ENCODE results near the gene KDM1A.
"Not testable (repeated sequence)": the region's sequence is repeated elsewhere in the genome, so short reads cannot be mapped to it uniquely, and the experiment has no call there.

The KDM1A gene

DNA sequence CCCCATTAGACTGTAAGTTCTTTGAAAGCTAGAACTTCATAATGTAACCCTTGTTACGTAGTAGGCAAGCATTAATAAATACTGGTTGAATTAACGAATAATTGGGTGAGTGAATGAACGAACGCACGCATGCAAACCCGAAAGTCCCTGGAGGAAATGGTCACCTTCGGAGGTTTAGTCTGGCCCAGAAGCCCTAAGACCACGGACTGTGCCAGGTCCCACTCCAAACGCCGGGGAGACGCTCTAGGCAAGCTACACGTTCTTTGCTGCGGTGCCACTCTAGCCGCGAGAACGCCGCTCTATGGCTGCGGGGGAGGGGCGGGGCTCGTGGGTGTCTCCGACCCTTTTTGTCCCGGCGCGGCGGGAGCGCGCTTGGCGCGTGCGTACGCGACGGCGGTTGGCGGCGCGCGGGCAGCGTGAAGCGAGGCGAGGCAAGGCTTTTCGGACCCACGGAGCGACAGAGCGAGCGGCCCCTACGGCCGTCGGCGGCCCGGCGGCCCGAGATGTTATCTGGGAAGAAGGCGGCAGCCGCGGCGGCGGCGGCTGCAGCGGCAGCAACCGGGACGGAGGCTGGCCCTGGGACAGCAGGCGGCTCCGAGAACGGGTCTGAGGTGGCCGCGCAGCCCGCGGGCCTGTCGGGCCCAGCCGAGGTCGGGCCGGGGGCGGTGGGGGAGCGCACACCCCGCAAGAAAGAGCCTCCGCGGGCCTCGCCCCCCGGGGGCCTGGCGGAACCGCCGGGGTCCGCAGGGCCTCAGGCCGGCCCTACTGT is at the start of gene KDM1A:
Gene KDM1A (plus strand): TSS at position 375 of the 769 bp plus-strand sequence. CDS start 129 bp downstream, at position 504.
- DNase-seq: peak; percentile 98

GRCh38 chr1:22970096-22970495 is 49.2 kb upstream of the KDM1A start:
- DNase-seq: no peak

DNA sequence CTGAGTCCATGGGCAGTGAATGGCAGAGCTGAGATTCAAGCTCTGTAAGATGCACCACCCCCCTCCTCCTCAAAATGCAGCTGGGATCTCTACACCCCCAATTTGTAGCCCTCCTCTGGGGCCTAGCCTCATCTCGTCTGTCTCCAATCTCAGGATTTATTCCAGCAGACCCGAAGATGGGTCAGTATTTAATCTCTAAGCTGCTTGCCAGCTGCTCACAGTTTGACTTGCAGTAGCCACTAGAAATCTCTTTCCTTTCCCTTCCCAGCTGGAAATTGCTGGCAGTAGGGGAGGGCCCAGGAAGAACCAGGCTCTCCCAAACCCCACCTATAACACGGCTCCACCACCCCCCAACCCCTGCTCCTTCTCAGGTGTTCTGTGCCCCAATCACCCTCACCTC is 48.1 kb upstream of the KDM1A start:
- DNase-seq: no peak

- no peak for DNase-seq
Observed at GRCh38 chr1:22971611-22972405, 47.5 kb upstream of the KDM1A start.

- DNase-seq: no peak
Observed at GRCh38 chr1:22972760-22973159, 46.5 kb upstream of the KDM1A start, which contains the start of gene LACTBL1. Gene LACTBL1, minus strand, starts transcription at chr1:22972866. Its CDS starts 550 bp downstream, at chr1:22972316.

GRCh38 chr1:22975694-22976093 is 43.6 kb upstream of the KDM1A start:
- DNase-seq: no peak

- no peak for DNase-seq
Observed at GRCh38 chr1:22976127-22976460, 43.2 kb upstream of the KDM1A start.

DNA sequence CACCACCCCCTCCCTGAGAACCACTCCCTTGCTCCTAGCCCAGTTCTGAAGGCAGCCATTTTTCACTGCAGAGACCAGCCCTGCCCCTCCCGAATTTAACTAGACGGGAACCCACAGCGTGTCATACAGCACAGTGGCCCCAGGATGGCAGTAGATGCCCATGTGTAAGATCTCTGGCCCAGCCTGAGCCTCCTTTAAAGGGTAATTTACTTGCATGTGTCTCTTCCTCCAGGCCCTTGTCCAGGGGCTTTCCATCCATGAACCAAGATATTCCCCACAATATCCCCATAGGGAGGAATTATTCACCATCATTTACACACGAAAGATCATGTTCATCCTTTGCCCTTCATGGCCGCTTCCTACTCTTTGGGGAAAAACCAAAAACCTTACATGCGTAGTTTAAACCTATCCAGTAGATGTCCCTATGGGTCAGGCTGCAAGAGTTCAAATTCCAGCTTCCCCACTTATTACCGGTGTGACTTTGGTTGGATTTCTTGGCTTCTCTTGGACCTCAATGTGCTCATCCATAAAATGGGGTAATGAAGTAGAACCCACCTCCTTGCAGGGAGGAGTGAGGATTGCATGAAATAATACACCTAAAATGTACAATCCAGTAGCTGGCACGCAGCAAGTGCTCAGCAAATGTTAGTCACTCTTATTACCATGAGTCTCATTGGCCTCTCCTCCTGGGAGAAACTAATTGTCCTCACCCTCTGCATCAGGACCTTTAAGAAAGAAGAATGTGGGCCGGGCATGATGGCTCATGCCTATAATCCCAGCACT is 42.6 kb upstream of the KDM1A start:
- peak; percentile 76 for DNase-seq

GRCh38 chr1:22978299-22978698 is 41.0 kb upstream of the KDM1A start:
- DNase-seq: no peak

DNA sequence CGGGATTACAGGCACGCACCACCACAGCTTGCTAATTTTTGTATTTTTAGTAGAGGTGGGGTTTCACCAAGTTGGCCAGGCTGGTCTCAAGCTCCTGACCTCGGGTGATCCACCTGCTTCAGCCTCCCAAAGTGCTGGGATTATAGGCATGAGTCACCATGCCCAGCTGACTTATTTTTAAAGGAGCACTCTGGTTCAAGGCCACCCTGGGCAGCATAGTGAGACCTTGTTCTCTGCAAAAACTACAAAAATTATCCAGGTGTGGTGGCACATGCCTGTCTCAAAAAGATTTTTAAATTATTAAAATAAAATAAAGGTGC is 38.8 kb upstream of the KDM1A start:
- DNase-seq: not testable (repeated sequence)

DNA sequence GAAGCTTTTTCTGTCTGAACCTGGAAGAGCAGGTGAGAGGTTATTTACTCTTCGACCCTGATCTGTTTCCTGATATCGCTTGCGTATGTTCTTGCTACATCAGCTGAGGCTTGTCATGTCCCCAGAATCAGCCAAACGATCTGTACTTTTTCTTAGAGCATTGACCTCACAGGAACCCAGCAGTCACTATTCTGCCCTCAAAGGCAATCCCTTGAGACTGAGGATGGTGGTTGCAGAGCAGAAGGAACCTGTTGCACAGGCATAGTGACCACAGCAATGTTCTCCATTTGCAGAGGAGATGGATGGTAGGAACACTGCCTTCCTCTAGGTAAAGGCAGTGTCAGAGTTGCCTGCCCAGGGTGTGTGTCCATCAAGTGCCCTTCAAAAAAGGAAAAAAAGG is 35.3 kb upstream of the KDM1A start:
- DNase-seq: no peak

DNA sequence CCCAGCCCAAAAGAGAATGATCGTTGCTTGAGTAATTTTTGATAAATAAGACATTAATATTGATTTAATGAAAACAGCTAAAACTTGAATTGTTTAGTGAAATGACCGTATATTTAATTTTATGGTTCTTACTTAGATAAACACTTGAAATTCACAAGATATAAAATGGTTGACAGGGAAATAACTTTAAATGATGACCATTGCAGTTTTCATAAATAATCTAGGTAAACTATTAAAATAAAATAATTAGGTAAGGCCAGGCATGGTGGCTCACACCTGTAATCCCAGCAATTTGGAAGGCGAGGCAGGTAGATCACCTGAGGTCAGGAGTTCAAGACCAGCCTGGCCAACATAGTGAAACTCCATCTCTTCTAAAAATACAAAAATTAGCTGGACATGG is 26.9 kb upstream of the KDM1A start:
- not testable (repeated sequence) for DNase-seq

DNA sequence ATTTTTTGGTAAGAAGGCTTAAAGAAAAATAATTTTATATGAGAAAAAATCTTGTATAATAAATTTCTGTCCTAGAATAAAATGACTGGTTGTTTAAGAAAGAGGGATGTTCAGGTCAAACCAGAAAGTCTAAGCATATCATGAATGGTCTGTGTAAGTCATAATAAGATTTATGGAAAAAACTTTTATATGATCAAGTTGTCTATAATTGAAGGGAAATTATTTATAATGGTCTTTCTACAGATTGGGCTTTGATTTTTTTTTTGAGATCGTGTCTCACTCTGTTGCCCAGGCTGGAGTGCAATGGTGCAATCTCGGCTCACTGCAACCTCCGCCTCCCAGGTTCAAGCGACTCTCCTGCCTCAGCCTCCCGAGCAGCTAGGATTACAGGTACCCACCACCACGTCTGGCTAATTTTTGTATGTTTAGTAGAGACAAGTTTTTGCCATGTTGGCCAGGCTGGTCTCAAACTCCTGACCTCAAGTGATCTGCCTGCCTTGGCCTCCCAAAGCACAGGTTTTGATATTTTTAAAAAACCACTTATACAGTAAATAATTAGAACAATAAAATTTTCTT is 26.0 kb upstream of the KDM1A start:
- not testable (repeated sequence) for DNase-seq

DNA sequence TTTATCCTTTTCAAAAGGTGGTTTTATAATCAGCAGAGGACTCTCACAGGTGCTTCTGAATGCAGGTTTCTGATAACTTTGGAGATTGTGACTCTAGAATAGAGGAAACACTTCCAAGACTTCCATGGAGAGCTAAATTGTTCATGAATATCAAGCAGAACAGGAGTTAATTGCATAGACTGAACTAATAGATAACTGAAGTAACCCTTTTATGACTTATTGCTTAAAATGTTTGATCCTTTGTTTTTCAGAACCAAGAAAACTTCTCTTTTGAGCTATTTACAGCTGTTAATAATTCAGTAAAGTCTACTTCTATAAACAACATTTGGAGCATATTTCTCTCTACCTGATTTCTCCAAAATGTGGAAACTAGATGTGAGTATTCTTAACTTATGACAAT is 23.5 kb upstream of the KDM1A start:
- no peak for DNase-seq

DNA sequence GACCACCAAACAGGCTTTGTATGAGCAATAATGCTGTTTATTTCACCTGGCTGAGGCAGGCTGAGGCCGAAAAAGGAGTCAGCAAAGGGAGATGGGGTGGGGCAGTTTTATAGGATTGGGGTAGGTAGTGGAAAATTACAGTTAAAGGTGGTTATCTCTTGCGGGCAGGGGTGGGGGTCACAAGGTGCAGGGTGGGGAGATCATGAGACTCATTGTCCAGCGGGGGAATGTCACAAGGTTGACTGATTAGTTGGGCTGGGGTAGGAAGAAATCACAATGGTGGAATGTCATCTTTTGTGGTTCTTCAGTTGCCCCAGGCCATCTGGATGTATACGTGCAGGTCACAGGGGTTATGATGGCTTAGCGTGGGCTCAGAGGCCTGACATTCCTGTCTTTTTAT is 21.7 kb upstream of the KDM1A start:
- DNase-seq: not testable (repeated sequence)

GRCh38 chr1:23000133-23000532 is 19.1 kb upstream of the KDM1A start:
- not testable (repeated sequence) for DNase-seq

DNA sequence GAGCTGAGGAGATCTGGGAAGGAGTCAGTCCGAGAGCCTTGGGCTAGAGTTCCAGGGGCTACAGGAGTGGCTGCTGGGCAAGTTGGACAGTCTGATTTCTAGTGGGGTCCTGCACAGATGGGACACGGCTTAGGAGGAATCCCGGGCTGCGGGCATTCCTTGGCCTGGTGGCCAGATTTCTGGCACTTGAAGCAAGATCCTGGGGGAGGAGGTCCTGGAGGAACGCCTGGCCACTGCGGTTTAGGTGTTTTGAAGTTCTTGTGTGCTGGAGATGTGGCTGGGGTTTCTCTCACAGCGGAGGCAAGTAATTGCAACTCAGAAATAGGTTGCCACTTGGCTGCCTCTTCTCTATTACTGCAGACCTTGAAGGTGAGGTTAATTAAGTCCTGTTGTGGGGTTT is 17.1 kb upstream of the KDM1A start:
- not testable (repeated sequence) for DNase-seq

DNA sequence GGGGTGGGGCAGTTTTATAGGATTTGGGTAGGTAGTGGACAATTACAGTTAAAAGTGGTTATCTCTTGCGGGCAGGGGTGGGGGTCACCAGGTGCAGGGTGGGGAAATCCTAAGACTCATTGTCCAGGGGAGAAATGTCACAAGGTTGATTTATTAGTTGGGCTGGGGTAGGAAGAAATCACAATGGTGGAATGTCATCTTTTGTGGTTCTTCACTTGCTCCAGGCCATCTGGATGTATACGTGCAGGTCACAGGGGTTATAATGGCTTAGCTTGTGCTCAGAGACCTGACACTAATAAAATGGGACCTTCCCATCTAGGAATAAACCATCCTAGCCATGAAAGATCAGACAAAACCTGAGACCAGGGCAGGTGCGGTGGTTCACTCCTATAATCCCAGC is 15.2 kb upstream of the KDM1A start:
- no peak for DNase-seq

GRCh38 chr1:23004769-23005168 is 14.5 kb upstream of the KDM1A start:
- DNase-seq: not testable (repeated sequence)

DNA sequence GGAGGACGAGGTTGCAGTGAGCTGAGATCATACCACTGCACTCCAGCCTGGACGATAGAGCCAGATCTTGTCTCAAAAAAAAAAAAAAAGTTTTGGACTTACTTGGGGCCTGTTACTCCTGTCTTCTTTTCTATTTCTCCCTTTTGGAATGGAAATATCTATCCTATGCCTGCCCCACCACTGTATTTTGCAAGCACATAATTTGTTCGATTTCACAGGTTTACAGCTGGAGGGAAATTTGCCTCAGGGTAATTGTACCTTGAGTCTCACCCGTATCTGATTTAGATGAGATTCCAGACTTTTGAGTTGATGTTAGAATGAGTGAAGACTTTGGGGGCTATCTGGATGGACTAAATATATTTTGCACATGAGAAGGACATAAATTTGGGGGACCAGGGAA is 12.2 kb upstream of the KDM1A start:
- no peak for DNase-seq

GRCh38 chr1:23008901-23009300 is 10.4 kb upstream of the KDM1A start:
- DNase-seq: no peak

DNA sequence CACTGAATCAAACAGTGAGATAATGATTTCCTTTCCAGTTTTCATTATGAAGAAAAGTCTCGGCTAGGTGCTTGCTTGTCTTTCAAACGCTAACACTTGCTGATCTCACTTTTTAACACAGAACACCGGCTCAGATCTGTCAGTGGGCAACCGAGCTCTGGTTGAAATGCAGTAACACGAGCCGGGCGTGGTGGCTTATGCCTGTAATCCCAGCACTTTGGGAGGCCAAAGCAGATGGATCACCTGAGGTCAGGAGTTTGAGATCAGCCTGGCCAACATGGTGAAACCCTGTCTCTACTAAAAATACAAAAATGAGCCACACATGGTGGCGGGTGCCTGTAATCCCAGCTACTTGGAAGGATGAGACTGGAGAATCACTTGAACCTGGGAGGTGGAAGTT is 9.2 kb upstream of the KDM1A start:
- DNase-seq: not testable (repeated sequence)

GRCh38 chr1:23013657-23014056 is 5.6 kb upstream of the KDM1A start:
- no peak for DNase-seq
